Thymus (tissue), 11 donors: Measurements from ENCODE around the gene RAD51AP1. TPM values are rescaled to one million over a fixed set of nuclear protein-coding genes. Genes with fewer than 3 reads are reported as not detected.

Experiments used
- DNase-seq, 9 donors: peaks; one replicate each; pipeline ENCODE4 v3.0.0-alpha.2; 2013; ENCODE audit warnings: low spot score in 9 of 9, low read depth in 6 of 9, missing footprints in 1 of 9
- H3K27ac ChIP-seq, 2 donors: one replicate each; pipeline ENCODE4 v1.5.1; 2013; ENCODE audit warnings: control low read depth in 1 of 2, low read depth in 1 of 2, low read length in 1 of 2, mild to moderate bottlenecking in 1 of 2, moderate library complexity in 1 of 2
- H3K27me3 ChIP-seq, 2 donors: one replicate each; pipeline ENCODE4 v1.5.1; 2013; ENCODE audit warnings: low read length in 1 of 2; ENCODE audit not compliant: control insufficient read depth in 2 of 2, insufficient read depth in 1 of 2
- H3K36me3 ChIP-seq, 2 donors: one replicate each; pipeline ENCODE4 v1.5.1; 2013; ENCODE audit warnings: low read length in 1 of 2, mild to moderate bottlenecking in 1 of 2, moderate library complexity in 1 of 2; ENCODE audit not compliant: control insufficient read depth in 2 of 2, insufficient read depth in 2 of 2
- H3K4me1 ChIP-seq, 2 donors: one replicate each; pipeline ENCODE4 v1.5.1; 2013; ENCODE audit warnings: low read length in 2 of 2; ENCODE audit not compliant: control insufficient read depth in 2 of 2, insufficient read depth in 2 of 2
- H3K4me3 ChIP-seq, 2 donors: one replicate each; pipeline ENCODE4 v1.5.1; 2013; ENCODE audit warnings: low read length in 2 of 2, control low read depth in 1 of 2, mild to moderate bottlenecking in 1 of 2
- H3K9me3 ChIP-seq, 2 donors: one replicate each; pipeline ENCODE4 v1.5.1; 2013; ENCODE audit warnings: low read length in 1 of 2, mild to moderate bottlenecking in 1 of 2; ENCODE audit not compliant: control insufficient read depth in 2 of 2, insufficient read depth in 1 of 2
- WGBS: extraction: QIAGEN DNeasy Blood & Tissue Kit; methylation state at CpG from one replicate; pipeline ENCODE4 v1.1.7; 2013; 5-methylcytosine and 5-hydroxymethylcytosine counted together
- polyA plus RNA-seq: library from polyadenylated mRNA; stranded (reverse); fragments of 200-250 nt; gene quantifications from one replicate; pipeline ENCODE4 v1.2.3, GENCODE V29; 2013
- total RNA-seq: library from RNA; stranded (reverse); fragments of 120-200 nt; gene quantifications from one replicate; pipeline ENCODE4 v1.2.4, GENCODE V29; 2013
- donor health status: healthy.

Gene RAD51AP1
- total and polyA plus RNA-seq, 2 donors: 3.4 to 39.5 TPM

DNA sequence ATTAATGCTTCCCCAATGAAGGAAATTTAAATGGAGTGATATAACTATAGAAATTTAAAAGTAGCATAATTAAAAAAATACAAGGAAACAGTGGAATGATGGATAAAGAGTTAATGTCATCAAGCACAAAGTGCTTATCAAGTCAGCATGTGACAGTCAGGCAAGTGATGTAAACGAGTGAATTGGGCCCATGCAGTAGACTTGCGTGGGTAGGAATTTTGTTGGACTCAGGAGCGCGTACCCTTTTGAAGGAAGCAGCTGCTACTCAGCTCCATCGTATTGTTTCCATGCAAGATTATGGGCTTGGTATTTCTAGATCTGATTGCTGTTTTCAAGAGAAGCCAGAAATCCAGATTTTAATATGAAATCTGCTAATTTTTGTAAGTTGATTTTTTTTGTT is 18.9 kb downstream of the RAD51AP1 start:
- Histone ChIP-seq H3K27me3 (peaks cover 0 to 5% of the 10 kb centered on the region in 2 donors), H3K4me3 (no peak overlapping the region), H3K9me3 (no peaks in the 10 kb centered on the region), H3K4me1 (peaks cover 0 to 11% of the 10 kb centered on the region in 2 donors), H3K36me3 (peaks cover 24 to 29% of the 10 kb centered on the region in 2 donors), H3K27ac (no peak overlapping the region)
- no peak for DNase-seq
- 99% methylated on average over 5 of the region's 5 CpGs for WGBS

- 99% methylated on average over 2 of the region's 2 CpGs for WGBS
- DNase-seq: no peak
- H3K36me3 ChIP-seq: peaks cover 24% of the 10 kb centered on the region in 2 donors
These were observed 19.5 kb downstream of the RAD51AP1 start for GRCh38 chr12:4558171-4558570.

GRCh38 chr12:4562034-4562657 is 23.5 kb downstream of the RAD51AP1 start, which contains the start of gene DYRK4:
DYRK4 (plus strand) TSS chr12:4562208; CDS start chr12:4562246, 38 bp downstream.
- Histone ChIP-seq H3K4me1 (peaks cover 0 to 11% of the 10 kb centered on the region in 2 donors), H3K4me3 (peak within 1 kb of the TSS in 1 of 2 donors; percentile 15), H3K27ac (no peak within 1 kb of the TSS), H3K27me3 (peaks cover 0 to 5% of the 10 kb centered on the region in 2 donors), H3K36me3 (peaks cover 0 to 14% of the 10 kb centered on the region in 2 donors), H3K9me3 (no peaks in the 10 kb centered on the region)
- WGBS: 37% methylated on average over 44 of the region's 44 CpGs
- peak in 3 of 9 donors; percentile 8 to 42 (median 18) for DNase-seq

More at GRCh38 chr12:4558171-4558570, 19.5 kb downstream of the RAD51AP1 start:
- no peak overlapping the region for H3K4me3 ChIP-seq
- H3K27me3 ChIP-seq: peaks cover 0 to 5% of the 10 kb centered on the region in 2 donors
- peaks cover 0 to 11% of the 10 kb centered on the region in 2 donors for H3K4me1 ChIP-seq
- H3K9me3 ChIP-seq: no peaks in the 10 kb centered on the region
- no peak overlapping the region for H3K27ac ChIP-seq

DNA sequence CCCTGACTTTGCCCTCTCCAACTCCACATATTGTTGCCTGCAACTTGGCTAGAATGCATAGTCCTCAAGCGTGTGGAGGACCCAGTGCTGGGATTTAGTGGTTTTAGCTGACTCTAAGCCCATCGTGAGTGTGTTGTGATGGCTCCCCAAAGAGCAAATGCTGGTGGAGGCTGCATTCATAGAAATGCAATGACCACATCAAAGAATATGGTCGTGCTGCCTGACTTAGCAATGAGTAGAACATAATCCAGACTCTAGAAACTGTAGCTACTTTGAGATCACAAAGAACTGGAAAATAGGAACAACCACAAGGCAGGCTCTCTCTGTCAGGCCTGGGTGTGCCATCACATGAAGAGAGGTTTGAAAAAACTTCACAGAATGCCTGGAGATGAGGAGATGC is 24.6 kb downstream of the RAD51AP1 start:
- peaks cover 0 to 11% of the 10 kb centered on the region in 2 donors for H3K4me1 ChIP-seq
- H3K27me3 ChIP-seq: peaks cover 0 to 5% of the 10 kb centered on the region in 2 donors
- peak in 1 of 9 donors; percentile 12 for DNase-seq
- no peak overlapping the region for H3K27ac ChIP-seq
- peaks cover 0 to 14% of the 10 kb centered on the region in 2 donors for H3K36me3 ChIP-seq
- H3K4me3 ChIP-seq: no peak overlapping the region
- H3K9me3 ChIP-seq: no peaks in the 10 kb centered on the region
- 32% methylated on average over 3 of the region's 3 CpGs for WGBS

GRCh38 chr12:4564818-4565217 is 26.1 kb downstream of the RAD51AP1 start:
- Histone ChIP-seq H3K27me3 (peaks cover 0 to 5% of the 10 kb centered on the region in 2 donors), H3K27ac (no peak overlapping the region), H3K9me3 (no peaks in the 10 kb centered on the region), H3K4me3 (no peak overlapping the region), H3K4me1 (peaks cover 0 to 11% of the 10 kb centered on the region in 2 donors), H3K36me3 (peaks cover 0 to 11% of the 10 kb centered on the region in 2 donors)
- no peak for DNase-seq
- 40% methylated on average over 5 of the region's 5 CpGs for WGBS

DNA sequence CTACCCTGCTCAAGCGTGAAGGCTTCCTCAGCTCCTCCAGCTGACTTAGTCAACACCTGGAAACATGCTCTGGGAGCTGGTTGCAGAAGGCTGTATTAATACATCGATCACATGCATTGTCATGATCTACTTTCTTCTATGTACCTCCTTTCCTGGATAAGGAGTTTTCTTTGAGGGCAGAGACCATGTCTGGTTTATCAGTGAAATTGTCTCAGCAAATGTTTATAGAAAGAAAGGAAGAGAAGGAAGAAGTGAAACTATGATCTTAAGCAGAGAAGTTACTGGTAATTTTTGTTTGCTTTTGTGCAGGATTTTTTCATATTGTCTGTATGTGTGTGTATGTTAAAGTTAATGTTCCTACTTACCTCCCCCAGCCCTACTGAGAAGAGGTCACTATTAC is 27.8 kb downstream of the RAD51AP1 start:
- Histone ChIP-seq H3K9me3 (no peaks in the 10 kb centered on the region), H3K27ac (no peak overlapping the region), H3K36me3 (peaks cover 0 to 8% of the 10 kb centered on the region in 2 donors), H3K4me1 (peaks cover 0 to 11% of the 10 kb centered on the region in 2 donors), H3K4me3 (no peak overlapping the region), H3K27me3 (peaks cover 0 to 5% of the 10 kb centered on the region in 2 donors)
- 90% methylated on average over 2 of the region's 2 CpGs for WGBS
- DNase-seq: no peak

DNA sequence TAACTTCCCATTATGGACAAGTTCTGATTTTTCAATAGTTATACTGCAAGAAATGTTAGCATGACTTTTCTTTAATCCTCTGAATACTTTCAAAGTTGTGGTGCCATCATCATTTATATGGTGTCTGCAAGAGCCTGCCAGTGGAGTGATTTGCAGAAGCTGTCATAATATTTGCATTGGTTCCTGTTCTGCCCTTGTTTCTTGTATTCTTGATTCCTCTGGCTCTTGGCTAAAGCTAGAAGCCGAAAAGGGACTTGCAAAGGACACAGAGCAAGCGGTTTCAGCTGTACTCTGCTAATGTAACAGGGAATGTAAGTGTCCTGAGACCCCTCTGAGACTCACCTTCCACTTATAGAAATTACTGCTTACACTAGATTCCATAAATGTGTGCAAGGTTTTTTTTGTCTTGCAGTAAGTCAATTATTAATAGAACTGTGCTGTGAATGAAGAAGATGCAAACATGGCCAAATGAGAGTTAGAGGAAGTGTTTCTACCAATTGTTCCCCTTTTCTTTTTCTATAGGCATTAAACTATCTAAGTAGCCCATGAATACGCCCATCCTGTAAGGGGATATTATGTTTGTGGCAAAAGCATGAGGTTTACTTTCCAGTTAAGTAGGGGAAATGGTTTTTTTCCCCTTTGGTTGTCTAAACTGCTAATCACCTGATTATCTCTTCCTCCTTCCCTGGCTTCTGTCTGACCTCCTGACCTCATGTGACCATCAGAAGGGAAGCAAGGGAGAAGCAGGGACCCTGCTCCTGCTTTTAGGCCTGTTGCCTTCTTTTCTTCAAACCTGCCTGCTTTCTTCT is 28.6 kb downstream of the RAD51AP1 start:
- H3K9me3 ChIP-seq: no peaks in the 10 kb centered on the region
- peaks cover 0 to 3% of the 10 kb centered on the region in 2 donors for H3K4me1 ChIP-seq
- peaks cover 0 to 7% of the 10 kb centered on the region in 2 donors for H3K36me3 ChIP-seq
- no peak overlapping the region for H3K27ac ChIP-seq
- WGBS: 72% methylated on average over 3 of the region's 3 CpGs
- peaks cover 0 to under 1% of the 10 kb centered on the region in 2 donors for H3K27me3 ChIP-seq
- H3K4me3 ChIP-seq: no peak overlapping the region
- no peak for DNase-seq

- H3K4me1 ChIP-seq: no peaks in the 10 kb centered on the region
- no peak for DNase-seq
- H3K4me3 ChIP-seq: no peak overlapping the region
- H3K27ac ChIP-seq: no peak overlapping the region
- no peaks in the 10 kb centered on the region for H3K27me3 ChIP-seq
- H3K36me3 ChIP-seq: peaks cover 0 to 5% of the 10 kb centered on the region in 2 donors
- H3K9me3 ChIP-seq: no peaks in the 10 kb centered on the region
- WGBS: 96% methylated on average over 4 of the region's 4 CpGs
These were observed 30.6 kb downstream of the RAD51AP1 start for GRCh38 chr12:4569261-4569660.

DNA sequence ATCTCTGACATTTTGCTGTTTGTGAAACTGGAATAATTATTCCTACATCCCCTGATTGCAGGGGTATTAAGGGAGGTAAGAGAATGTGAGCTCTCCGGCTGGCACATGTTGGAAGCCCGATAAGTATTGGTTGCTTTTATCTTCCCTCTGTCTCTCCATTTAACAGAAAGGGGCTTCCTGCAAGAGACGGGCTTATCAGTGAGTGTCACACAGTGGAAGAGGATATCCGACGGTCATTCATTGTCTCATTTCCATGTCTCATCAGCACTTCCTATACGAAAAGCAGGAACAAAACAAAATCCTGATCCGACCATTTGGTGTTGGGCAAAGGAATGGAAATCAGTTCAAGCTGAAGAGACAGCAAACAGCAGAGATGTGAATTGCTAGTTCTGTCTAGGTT is 34.0 kb downstream of the RAD51AP1 start:
- Histone ChIP-seq H3K4me3 (no peak overlapping the region), H3K27ac (no peak overlapping the region), H3K36me3 (peaks cover 0 to 5% of the 10 kb centered on the region in 2 donors), H3K9me3 (no peaks in the 10 kb centered on the region), H3K4me1 (no peaks in the 10 kb centered on the region), H3K27me3 (no peaks in the 10 kb centered on the region)
- DNase-seq: no peak
- WGBS: 94% methylated on average over 7 of the region's 7 CpGs
